A549 treated with DMSO at 1 μM for 4 hours (cell line): ENCODE data around the gene PARP11. TPM values are rescaled to one million over a fixed set of nuclear protein-coding genes. Genes with fewer than 3 reads are reported as not detected.

ENCODE experiments used
- total RNA-seq: library from RNA; stranded (reverse); fragments of 200-300 nt; extraction: Qiagen RNA extraction; gene quantifications from 5 replicates; pipeline ENCODE4 v1.2.3, GENCODE V29; 2022; ENCODE audit warnings: low read depth

Gene PARP11
- 2.0 to 3.4 TPM (median 2.6 TPM) in 5 replicates for total RNA-seq

GRCh38 chr12:3872800-3873636 lies at the start of gene PARP11:
PARP11 (minus strand) TSS chr12:3873399; CDS start chr12:3873229, 170 bp downstream.

Other genes starting within 250 kb of the PARP11 start
- gene CRACR2A, start 120.3 kb downstream of the PARP11 start, total RNA-seq = 1.5 to 1.8 TPM (median 1.6 TPM) in 5 replicates